GM21515 (cell line): ENCODE data around the gene CNFN.
"Not testable (repeated sequence)": the region's sequence is repeated elsewhere in the genome, so short reads cannot be mapped to it uniquely, and the experiment has no call there.

Source experiments
- ATAC-seq: cut with Tn5 transposase; IDR thresholded peaks from one replicate; pipeline ENCODE4 v1.9.1; 2021; ENCODE audit not compliant: unreplicated experiment

Gene CNFN

GRCh38 chr19:42352301-42353259 lies 37.5 kb downstream of the CNFN start:
- ATAC-seq = no peak

- ATAC-seq = no peak
Measured at GRCh38 chr19:42351079-42351735, 38.9 kb downstream of the CNFN start.

DNA sequence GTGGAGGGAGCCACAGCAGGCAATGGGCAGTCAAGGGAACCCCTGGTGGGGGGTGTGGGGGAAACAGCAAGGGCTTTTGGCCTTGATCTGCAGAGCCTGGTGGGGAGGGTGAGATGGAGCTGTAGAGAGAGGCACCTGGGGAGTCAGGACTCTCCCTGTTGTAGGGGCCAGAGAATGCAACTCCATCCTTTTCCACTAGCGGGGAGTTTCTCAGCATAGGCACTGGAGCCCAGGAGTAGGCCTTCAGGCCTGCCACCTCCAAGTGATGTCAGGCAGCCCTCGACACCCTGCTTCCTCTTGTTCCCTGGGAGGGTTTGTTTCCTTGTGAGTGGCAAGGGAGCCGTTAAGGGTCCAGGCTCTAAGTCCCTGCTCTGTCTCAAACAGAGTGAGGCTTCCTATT lies 39.7 kb downstream of the CNFN start:
- no peak for ATAC-seq

GRCh38 chr19:42349378-42350107 lies 40.6 kb downstream of the CNFN start:
- no peak for ATAC-seq

GRCh38 chr19:42348211-42348610 lies 41.9 kb downstream of the CNFN start:
- ATAC-seq = no peak

DNA sequence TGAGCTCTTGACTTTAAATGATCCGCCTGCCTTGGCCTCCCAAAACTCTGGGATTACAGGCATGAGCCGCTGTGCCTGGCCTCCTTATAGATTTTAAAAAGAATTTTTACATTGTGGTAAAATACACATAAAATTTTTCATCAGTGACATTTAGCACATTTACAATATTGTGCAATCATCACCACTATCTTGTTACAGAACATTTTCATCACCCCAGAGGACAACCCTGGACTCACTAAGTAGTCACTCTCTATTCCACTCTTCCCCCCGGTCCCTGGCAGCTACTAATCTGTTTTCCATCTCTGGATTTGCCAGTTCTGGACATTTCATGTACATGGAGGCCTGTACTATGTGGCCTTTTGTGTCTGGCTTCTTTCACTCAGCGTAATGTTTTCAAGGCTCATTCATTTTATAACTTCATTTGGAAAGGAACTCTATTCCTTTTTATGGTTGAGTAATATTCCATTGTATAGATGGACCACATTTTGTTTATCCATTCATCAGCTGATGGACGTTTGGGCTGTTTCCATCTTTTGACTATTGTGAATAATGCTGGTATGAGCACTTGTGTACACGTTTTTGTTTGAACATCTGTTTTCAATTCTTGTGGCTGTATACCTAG lies 44.8 kb downstream of the CNFN start:
- ATAC-seq = no peak

DNA sequence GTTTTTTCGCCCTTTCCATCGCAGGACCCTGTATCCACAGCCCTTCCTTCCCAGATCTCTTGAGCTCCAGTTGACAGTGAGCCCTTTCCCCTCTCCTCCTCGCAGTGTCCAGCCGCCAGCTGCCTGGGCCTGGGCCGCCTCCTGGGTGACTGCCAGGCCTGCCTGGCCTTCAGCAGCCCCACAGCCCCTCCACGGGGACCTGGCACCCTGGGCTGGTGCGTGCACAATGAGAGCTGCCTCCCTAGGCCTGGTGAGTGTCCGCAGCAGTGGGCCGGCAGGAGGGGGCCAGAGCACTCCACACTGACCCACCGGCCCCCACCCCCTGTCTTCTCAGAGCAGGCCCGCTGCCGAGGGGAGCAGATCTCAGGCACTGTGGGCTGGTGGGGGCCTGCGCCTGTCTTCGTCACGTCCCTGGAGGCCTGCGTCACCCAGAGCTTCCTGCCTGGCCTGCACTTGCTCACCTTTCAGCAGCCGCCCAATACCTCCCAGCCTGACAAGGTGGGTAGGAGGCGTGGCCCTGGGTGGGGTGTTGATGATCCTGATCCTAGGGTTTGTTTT lies 45.7 kb downstream of the CNFN start:
- ATAC-seq = no peak

- ATAC-seq = no peak
Measured at GRCh38 chr19:42343344-42344110, 46.6 kb downstream of the CNFN start.

- not testable (repeated sequence) for ATAC-seq
Measured at GRCh38 chr19:42339922-42340321, 50.2 kb downstream of the CNFN start.

DNA sequence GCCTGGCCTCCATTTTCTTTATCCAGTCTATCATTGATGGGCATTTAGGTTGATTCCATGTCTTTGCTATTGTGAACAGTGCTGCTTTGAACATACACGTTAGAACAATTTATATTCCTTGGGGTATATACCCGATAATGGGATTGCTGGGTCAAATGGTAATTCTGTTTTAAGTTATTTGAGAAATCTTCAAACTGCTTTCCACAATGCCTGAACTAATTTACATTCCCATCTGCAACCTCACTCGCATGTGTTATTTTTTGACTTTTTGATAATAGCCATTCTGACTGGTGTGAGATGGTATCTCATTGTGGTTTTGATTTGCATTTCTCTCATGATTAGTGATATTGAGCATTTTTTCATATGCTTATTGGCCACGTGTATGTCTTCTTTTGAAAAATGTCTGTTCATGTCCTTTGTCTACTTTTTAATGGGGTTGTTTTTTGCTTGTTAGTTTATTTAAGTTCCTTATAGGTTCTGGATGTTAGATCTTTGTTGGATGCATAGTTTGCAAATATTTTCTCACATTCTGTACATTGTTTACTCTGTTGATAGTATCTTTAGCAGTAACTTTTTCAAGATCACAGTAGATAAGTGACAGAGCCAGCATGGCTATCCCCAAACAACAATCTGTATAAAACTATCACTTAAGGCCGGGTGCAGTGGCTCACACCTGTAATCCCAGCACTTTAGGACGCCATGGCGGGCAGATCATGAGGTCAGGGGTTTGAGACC lies 50.8 kb downstream of the CNFN start:
- ATAC-seq = not testable (repeated sequence)
